GM21786 (cell line): ENCODE results near the gene CHI3L2.

Source experiments
- ATAC-seq: cut with Tn5 transposase; IDR thresholded peaks from one replicate; pipeline ENCODE4 v1.9.1; 2021; ENCODE audit not compliant: unreplicated experiment

The CHI3L2 gene

GRCh38 chr1:111247125-111247838, 19.8 kb downstream of the CHI3L2 start:
- no peak for ATAC-seq

- ATAC-seq: no peak
These were observed 22.4 kb downstream of the CHI3L2 start for GRCh38 chr1:111249960-111250359.

- no peak for ATAC-seq
These were observed 24.1 kb downstream of the CHI3L2 start for GRCh38 chr1:111251570-111251969.

GRCh38 chr1:111252786-111253185, 25.3 kb downstream of the CHI3L2 start:
- no peak for ATAC-seq

- ATAC-seq: no peak
These were observed 26.4 kb downstream of the CHI3L2 start for GRCh38 chr1:111253876-111254275.

DNA sequence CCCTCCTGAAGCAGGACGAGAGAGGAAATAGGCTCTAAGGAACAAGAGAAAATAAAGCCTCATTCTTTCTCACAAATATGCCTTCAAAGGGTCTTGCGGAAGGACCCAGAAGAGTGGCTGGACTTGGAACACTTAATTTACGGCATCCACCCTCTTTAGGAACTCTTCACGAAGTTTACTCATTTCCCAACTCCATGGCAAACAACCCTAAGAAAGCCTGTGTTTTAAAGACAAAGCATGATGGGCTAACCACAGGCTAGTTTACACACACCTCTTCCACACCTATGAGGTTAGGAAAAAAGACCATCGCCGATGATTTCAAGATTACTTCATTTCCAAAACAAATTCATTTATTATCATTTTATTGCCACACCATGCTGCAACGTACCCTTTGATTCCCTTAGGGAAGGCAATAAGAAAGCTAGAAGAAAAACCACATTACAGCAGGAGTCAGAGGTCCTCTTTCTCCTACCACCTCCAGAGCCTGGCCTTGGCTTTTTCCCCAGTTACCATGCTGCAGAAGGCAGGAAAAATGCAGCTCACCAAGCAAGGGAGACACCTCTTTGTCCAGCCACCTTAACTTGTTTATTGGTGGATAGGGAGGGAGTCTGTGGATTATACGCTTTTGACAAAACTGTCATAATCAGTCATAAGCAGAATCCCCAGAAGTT, 29.6 kb downstream of the CHI3L2 start:
- ATAC-seq: no peak

- ATAC-seq: no peak
These were observed 40.4 kb downstream of the CHI3L2 start for GRCh38 chr1:111267801-111268508.

GRCh38 chr1:111269825-111270406, 42.4 kb downstream of the CHI3L2 start:
- ATAC-seq: no peak

DNA sequence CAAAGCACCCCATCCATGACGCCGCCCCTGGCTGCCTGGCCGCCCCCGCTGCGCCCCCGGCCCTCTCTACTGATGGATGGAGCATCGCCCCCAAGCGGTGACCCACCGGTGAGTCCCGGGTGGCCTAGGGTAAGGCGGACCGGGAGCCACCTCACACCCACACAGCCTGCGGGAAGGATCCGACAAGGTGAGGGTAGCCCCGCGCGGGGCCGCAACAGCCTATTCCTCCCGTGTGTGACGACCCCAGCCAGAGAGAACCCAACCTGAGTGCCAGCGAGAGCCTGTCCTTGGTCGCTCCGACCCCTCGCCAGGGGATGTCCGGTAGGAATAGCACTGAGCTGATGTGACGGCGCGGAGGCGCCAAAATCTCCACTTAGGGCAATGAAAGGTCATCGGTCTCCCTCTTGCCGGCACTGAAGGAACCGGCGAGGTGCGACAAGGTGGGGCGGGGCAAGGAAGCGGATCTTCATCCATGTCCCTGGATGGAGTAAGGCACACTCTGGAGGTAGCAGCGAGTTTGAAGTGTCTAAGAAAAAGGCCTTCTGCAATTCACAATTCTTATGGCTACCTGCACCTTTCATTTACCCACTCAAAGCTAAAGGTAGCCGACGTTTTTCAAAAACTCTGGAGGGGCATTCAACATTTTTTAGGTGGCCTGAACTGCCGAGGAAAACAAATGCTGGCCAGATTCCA, 43.4 kb downstream of the CHI3L2 start:
- ATAC-seq: no peak

GRCh38 chr1:111271464-111271801, 43.9 kb downstream of the CHI3L2 start:
- no peak for ATAC-seq

GRCh38 chr1:111272081-111272480, 44.6 kb downstream of the CHI3L2 start:
- no peak for ATAC-seq

- ATAC-seq: no peak
These were observed 47.1 kb downstream of the CHI3L2 start for GRCh38 chr1:111274653-111275052.

GRCh38 chr1:111275079-111275478, 47.6 kb downstream of the CHI3L2 start:
- no peak for ATAC-seq

- no peak for ATAC-seq
These were observed 48.4 kb downstream of the CHI3L2 start for GRCh38 chr1:111275780-111276433.

DNA sequence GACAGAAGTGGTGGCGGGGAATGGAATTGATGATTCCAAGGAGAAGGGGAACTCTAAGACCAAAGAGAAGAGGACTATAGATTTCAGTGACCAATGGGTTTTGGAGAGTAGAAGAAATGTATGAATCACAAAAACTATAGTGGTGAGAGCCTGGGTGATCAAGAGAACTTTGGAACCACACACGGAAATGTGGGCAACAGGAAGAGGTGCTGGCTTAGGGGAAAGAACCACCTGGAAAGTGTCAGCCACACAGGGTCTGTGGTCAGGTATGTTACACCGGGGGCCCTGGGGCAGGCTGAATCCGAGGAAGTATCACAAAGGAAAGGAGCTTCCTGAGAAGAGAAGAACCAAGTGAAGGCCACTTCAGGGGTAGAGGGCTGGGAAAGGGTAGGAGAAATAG, 51.6 kb downstream of the CHI3L2 start:
- no peak for ATAC-seq

DNA sequence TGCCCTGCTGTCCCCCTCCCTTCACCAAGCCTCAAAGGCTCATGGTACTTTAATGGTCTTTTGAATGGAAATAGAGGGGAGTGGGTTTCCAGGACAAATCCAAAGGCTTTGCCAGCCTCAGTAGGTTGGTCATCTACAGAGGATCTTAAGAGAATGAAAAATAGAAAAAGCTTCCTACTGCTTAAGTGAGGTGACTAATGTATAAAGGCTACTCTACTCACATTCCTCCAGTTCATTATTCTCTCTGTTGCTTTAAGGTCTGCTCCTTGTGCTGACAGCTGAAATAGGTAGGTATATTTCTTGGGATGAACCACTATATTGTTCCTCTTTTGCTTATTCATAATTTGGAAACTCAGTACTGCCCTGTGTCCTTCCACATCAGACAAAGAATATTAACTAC, 52.8 kb downstream of the CHI3L2 start:
- no peak for ATAC-seq

DNA sequence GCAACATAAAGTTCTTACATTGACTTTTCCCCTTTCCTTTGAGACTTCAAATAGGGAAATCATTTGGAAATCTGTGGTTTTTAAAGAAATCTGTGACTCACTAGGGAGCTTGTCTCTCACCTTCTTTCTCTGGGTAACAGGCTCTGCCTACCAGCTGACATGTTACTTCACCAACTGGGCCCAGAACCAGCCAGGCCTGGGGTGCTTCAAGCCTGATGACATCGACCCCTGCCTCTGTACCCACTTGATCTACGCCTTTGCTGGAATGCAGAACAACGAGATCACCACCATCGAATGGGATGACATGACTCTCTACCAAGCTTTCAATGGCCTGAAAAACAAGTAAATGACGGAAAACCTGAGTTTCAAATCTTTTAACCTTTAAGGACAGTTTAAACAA, 53.9 kb downstream of the CHI3L2 start:
- ATAC-seq: no peak

GRCh38 chr1:111283838-111284237, 56.3 kb downstream of the CHI3L2 start:
- ATAC-seq: no peak

GRCh38 chr1:111285879-111286278, 58.4 kb downstream of the CHI3L2 start:
- ATAC-seq: no peak

GRCh38 chr1:111286912-111287311, 59.4 kb downstream of the CHI3L2 start:
- no peak for ATAC-seq

DNA sequence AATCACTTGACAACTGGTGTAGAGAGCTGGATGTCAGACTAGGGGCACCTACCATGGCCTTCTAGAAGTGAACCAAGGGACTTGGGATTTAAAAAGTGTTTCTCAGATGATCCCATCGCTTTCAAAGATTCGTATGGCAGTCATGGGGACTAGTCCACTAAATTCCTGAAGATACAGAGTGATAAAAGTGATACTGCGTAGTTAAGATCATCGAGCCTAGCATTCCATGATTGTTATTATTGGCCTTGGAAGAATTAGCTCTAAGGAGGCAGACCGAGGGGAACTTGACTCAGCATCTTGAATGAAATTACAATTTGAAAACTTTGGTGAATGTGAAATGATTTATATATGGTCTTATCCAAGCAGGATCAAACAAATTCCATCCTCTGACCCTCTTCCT, 61.9 kb downstream of the CHI3L2 start:
- no peak for ATAC-seq
